Activated CD4-positive, alpha-beta T cell treated with anti-CD3 and anti-CD28 coated beads, Interleukin-10, Interleukin-2, amounts not matched to agents 100 ng/mL and 50 ng/mL, durations not matched to agents 16 hours and 8 hours (primary cell): Measurements from ENCODE around the gene PDS5B.

Experiments used
- DNase-seq: peaks from one replicate; pipeline ENCODE4 v3.0.0-alpha.2; 2020

The PDS5B gene

DNA sequence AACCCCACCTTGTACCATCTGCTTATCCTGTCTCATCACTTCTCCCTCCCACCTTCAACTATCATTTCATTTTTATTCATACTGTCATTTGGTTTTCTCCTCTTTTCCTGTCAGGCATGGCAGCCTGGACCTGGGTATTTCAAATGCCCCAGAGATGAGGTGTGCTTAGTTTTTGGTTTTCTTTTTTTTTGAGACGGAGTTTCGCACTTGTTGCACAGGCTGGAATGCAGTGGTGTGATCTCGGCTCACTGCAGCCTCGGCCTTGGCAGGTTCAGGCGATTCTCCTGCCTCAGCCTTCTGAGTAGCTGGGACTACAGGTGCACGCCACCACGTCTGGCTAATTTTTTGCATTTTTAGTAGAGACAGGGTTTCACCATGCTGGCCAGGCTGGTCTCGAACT lies 5.8 kb downstream of the PDS5B start:
- DNase-seq = no peak

DNA sequence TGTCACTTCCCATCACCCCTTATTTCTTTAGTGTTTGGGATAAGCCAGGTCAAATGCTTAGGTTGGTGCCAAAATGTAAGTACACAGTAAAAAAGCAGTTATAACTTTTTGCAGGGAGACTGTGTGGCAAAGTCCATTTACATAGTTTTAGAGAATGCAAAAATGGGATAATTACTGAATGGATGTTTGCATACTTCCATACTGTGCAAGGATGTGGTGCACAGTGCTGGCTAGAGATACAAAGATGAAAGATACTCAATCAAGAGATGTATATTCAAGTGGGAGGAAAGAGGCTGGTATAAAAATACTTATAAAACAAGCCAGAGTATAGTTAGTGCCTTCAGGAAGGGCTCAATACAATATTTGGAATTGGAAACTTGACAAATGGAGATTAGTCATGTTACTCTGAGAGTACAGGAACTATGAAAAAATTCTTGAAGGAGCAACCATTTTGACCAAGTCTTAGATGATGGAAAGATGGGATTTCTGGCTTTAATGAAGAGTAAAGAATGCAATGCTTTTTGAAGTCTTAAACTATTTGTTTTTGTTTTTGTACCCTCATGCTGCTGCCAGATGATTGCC lies 8.0 kb downstream of the PDS5B start:
- DNase-seq = no peak

DNA sequence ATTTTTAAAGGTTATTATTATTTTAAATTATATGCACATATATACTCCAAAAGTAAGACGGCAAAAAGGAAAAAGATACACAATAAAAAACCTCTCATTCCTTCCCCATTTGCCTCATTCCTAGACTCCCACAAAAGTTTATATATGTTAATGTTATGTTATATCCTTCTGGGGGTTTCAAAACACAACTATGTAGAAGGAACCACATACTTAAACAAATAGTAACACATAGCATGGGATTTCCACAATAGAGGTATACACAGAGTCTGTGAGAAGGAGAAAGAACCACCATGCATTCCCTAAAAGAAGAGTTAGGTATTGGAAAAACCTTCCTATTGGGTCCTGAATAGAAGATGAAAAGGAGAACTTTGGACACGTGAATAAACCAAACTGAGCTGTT lies 9.1 kb downstream of the PDS5B start:
- DNase-seq = no peak

DNA sequence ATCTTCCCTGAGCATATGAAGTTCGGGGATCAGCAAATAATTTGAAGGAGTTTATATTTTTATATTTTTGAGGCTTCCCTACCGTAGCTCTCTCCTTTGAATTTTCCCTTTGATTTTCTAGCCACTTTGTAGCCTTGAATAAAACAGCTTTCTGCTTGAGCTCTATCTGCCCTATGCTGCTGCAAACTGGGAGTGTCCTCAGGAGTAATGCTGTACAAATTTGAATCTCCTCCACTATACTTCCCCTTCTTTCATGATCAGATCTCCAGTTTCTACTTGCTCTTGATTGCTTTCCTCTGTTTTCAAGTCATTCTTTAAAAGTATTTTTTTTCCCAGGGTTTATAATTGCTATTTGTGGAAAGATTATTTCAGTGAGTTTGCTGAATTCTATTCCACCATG lies 14.6 kb downstream of the PDS5B start:
- no peak for DNase-seq

DNA sequence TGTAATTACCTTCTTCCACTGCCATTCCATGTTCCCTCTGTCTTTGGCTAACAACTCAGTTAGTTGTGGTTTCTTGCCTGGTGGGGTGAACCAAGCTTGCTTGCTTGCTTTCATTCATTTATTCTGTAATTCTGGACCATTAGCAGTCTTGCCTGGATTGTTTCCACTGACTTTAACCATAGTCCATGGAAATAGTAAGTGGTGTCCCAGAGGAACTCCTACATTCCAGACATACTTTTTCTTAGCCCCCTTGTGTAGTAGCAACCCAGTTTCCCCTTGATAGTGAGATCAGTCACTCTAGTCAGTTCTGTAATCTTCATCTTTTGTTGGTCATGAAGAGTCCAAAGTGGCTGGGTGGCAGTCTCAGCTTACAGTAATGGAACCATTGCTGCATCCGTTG lies 23.2 kb downstream of the PDS5B start:
- DNase-seq = no peak

DNA sequence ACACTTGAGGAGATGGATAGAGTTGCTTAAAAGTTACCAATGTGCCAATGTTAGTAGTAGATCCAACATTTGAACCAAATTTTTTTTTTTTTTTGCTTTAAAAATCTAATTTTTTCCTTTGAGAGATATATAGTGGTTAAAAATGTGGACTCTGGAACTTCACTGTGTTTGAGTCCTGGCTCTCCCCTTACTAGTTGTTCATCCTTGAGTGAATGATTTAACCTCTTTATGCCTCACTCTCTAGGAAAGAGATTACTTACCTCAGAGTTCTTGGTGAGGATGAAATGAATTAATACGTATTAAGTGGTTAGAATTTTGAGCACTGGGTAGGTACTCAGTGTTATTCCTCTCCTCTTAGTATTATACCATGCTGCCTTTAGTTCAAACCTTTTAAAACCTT lies 24.3 kb downstream of the PDS5B start:
- no peak for DNase-seq

DNA sequence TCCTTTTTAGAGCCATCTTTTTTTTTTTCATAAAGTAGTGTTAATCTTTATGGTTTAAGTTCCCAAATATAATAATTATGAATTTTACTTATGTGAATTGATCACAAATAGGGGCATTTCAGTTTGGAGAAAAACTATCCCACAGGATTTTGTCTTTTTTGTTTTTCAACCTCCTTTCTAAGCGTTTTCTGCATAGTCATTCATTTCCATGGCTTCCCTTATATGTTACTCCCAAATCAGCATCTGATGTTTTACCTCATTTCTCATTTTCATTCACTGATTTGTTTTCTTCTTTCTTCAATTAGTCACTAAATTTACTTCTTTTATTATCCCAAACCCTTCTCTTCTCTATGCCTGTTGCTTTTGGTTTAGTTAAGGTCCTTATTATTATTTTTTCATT lies 24.7 kb downstream of the PDS5B start:
- no peak for DNase-seq

DNA sequence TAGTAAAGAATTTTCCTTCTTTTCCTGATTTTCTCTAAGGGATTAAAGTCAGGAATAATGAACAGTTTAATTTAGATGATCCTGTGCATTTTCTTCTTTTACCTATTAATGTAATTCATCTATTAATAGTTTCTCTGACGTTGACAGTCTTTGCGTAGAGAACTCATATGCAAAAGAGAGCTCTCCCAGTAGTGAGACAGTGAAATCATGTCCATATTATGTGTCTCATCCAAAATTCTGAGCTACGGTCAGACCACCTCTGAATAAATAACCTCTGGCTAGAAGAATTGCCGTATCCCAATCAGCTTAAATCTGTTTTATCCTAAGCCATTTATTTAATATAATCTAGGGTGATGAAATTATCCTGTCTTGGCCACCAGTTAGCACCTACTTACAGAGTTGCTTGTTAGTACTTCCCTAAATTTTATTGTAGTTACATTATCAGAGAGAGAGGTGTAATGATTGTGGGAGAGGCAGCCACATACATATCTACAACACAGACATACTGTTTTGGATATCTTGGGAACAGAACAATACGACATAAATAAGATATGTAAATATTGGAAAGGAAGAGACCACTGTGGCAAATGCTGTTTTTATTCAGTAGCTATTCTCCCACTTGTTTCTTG lies 30.7 kb downstream of the PDS5B start:
- DNase-seq = no peak

DNA sequence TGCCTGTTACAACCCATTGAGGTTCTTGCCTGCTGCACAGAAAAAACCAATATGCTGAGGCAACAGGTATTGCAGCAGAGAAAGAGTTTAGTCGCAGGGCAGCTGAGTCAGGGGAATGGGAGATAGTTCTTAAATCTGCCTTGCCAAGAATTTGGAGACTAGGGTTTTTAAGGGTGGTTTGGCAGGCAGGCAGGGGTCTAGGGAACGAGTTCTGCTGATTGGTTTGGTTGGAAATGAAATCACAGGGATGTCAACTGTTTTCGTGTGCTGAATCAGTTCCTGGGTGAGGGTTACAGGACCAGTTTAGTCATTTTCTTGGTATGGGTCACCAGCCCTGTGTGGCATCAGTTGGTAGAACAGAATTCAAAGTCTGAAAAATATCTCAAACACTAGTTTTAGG lies 36.6 kb downstream of the PDS5B start:
- peak; percentile 53 for DNase-seq

DNA sequence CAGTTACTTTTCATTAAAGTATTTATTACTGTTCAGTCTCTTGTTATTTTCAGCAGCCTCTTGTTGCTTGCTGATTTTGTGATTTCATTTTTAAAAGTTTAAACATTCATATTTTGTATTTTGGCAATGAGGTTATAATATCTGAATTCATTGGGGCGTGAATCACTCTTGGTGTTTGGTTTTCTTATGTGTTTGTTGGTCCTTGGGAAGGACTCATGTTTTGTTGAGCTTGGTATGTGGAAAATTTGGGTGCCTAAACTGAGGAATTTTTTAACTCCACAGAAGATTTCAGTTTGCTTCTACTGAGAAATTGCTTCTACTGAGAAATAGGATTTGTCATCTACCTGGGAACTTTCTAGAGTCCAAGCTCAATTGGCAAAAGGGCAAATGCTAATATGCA lies 38.2 kb downstream of the PDS5B start:
- DNase-seq = no peak

DNA sequence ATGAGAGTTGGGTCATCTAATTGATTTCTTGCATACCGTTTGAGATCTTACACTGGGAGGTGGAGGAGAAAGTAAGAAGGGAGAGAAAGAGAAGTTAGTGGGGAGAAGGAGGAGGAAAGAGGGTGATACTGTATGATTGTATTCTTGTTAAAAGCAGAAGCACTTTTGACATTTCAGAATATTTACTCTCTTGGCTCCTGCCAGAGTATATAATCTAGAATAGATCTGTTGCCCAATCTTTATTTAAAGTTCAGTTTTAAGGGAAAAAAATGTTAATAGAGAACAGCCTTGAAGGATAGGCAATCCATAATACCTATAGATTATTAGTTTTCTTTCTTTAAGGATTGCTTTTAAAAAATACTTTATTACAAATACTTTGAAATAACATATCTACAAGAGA lies 41.5 kb downstream of the PDS5B start:
- no peak for DNase-seq

DNA sequence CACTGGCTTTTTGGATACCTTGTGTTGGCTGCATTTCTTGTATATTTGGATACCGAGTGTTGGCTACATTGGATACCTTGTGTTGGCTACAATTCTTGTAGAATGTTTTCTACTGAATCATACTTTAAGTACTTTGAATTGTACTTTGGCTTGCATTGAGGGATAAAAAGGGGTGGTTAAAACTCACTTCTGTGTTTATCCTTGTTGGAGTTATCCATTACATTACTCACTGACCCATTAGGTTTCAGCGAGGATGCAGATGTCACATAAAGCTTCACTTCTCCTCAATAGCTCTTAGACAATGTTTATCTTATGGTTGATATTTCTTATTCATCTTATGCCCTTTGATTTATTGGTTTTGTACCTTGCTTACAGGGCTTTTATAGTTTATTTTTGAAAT lies 43.1 kb downstream of the PDS5B start:
- no peak for DNase-seq

DNA sequence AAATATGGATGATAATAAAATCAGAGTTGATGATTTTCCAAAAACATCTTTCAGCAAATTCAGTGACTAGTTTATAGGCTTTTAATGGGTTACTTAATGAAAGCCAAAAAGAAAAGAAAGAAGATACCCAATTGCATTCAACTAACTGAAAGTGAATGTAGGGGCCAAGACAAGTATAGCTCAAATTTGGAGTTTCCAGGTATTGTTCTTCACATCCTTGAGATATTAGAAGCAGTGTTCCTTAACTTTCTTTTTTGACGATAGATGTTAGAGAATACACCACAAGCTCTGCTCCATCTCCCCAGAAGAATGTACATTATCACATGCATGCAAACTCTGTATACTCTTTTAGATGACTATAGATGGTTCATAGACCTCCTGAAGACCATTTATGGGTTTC lies 43.6 kb downstream of the PDS5B start:
- no peak for DNase-seq

DNA sequence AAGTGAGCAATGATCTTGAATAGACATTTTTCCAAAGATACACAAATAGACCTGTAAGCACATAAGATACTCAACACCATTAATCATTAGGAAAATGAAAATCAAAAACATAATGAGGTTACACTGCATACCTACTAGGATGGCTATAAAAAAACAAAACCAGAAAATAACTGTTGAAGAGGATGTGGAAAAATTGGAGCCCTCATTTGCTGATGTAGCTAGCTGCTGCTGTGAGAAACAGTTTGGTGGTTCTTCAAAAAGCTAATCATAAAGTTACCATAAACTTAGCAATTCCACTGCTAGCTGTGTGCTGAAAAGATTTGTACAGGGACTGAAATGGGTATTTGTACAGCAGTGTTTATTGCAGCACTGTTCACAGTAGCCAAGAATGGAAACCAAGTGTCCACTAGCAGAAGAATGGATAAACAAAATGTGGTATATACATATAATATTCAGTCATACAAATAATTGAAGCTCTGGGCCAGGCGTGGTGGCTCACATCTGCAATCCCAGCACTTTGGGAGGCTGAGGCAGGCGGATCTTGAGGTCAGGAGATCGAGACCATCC lies 46.2 kb downstream of the PDS5B start:
- no peak for DNase-seq

DNA sequence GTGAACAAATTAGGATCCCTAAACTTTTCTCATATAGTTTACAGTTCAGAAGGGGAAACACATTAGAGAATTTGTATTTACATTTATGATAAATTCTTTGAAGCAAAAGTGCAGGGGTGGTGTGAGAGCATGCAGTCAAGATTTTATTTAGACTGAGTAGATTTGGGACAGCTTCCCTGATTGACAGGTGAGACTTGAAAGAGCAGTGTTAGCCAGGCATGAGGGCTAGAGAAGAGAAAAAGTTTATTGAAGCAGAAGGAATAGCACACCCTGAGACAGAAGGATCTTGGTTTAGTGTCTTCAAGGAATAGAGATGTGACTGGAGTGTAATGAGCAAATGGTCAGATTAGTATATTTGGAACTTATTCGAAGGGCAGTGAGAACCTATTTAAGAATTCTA lies 50.5 kb downstream of the PDS5B start:
- DNase-seq = no peak

DNA sequence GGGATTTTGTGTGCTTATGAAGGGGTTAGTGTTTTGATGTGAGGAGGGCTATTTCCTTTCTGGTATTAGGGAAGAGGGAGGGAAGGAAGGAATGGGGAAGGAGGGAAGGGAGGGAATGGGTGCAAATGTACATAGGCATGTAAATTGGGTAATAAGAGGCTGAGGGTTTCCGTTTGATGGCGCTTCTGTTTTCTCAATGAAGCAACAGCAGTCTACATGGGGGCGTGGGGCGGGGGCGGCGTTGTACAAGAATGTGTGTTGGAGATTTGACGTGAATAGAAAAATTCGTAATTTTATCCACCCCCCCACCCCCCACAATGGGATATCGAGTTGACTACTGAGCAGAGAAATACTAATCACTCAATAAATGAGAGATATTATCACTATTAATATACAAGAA lies 52.5 kb downstream of the PDS5B start:
- DNase-seq = no peak

DNA sequence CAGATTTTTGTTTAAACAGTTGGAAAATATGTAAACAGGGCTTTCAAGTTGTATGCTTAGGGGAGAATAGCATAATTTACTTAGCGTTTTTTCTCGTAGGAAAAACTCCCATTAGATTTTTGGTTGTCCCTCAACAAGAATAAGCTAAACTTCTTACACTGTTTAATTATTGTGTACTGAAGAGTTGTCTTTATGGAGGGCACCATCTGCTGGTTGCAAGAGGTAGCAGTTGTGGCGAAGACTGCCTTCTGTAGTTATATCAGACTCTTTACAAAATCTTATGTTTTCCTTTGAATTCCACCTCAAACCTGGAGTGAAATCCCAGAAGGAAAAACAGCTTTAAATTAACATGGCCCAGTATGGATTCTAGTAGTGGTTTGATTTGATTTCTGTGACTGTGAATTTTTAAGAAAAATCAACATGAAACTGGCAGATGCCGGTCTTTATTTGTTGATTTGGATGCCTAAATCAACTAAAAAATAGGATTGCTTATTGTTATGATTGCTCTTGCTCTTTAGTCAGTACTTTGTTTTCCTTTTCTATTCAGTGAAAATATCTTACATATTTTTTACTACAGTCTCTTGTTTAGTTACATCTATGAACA lies 53.4 kb downstream of the PDS5B start:
- DNase-seq = peak; percentile 57

DNA sequence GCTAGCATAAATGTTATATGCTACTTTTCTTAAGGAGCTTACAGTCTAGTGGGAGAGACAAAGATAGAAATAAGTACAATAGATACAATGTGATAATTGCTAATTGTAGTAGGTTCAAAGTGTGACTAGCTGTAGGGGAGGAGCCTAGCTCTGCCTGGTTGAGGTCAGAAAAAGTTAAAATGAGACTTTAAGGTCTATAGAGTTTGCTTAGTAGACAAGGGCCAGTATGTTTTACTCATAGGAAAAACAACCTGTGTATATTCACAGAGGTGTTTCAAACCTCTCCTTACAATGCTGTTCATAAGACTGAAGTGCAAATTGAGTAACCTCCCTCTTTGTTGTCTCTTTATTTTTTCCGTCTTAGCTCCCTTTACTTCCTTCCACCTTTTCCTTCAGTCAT lies 56.1 kb downstream of the PDS5B start:
- DNase-seq = peak; percentile 25

DNA sequence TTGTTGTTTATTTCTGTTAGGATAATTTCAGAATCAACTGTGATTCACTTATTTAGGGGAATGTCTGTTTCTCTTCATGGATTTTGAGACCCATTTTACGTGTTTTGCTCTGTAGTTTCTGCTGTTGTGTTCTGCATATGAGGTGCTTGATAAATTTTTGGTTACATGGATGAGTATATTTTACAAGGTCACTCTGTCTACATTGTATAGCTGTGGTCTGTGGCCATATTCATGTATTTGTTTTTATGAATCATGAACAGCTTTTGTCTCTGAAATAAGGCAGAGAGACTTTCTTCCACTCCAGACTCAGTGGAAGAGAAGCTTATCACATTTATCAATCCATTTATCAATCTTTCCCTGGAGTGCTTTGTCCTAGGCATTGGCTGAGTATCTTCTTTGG lies 56.6 kb downstream of the PDS5B start:
- peak; percentile 18 for DNase-seq

DNA sequence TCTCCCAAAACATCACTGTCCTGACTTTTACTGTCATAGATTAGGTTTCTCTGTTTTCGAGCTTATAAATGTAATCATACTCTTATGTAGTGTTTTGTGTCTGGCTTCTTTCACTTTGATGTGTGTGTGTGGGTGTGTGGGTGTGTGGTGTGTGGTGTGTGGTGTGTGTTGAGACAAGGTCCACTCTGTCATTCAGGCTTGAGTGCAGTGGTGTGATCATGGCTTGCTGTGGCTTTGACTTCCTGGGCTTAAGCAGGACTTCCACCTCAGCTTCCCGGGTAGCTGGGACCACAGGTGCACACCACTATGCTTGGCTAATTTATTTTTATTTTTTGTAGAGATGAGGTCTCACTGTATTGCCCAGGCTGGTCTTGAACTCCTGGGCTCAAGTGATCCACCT lies 59.6 kb downstream of the PDS5B start:
- peak; percentile 72 for DNase-seq

DNA sequence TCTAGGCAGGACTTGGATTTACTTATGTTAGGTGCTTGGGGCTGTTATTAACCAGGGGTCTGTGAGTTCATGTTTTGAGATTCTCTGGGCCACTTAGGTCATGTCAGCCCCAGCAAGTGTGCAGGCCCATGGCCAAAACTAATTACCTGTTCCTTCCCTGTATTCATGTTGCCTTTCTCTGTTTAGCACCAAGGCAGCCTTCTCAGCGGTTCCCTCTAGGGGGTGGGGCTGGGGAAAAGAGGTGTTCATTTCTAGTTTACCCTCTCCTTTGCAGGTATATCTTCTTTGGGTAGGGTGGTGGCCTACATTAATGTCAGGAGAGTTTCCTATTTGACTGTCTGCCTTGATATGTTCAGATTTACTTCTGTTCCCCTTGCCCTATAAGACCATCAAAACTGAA lies 61.7 kb downstream of the PDS5B start:
- no peak for DNase-seq

DNA sequence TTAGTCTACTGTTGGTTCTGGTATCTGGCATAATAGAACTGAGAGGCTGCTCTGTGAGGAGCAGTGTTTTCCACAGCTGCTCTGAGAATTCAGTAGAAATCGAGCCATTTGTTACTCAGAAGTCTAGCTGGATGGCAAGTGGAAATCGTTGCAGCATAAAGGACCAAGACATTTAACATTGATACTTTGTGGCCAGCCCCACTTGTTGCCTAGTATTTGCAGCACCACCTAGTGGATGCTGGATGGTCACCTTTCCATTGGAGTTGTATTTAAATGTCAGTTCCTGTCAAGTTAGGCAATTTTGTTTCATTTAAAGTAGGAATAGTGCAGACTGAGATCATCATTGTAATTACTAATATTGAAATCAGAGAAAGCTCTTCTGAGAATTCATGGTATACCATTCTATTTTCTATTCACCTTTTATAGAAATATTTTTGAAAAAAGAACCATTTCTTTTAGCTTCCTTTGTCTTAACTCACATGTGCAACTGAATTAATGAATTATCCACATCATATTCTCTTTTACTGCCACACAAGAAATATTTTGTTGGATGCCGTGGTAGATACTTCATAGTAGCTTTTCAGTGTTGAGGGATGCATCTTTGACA lies 64.6 kb downstream of the PDS5B start:
- peak; percentile 82 for DNase-seq

DNA sequence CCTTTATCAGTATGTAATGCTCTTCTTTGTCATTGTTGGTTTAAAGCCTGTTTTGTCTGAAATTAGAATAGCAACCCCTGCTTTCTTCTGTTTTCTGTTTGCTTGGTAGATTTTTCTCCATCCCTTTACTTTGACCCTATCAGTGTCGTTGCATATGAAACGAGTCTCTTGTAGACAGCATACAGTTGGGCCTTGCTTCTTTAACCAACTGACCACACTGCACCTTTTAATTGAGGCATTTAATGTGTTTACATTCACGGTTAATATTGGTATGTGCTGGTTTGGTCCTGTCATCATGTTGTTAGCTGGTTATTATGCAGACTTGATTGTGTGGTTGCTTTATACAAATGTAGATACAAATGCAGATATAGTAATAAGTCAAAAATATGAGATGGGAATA lies 71.1 kb downstream of the PDS5B start:
- DNase-seq = no peak

DNA sequence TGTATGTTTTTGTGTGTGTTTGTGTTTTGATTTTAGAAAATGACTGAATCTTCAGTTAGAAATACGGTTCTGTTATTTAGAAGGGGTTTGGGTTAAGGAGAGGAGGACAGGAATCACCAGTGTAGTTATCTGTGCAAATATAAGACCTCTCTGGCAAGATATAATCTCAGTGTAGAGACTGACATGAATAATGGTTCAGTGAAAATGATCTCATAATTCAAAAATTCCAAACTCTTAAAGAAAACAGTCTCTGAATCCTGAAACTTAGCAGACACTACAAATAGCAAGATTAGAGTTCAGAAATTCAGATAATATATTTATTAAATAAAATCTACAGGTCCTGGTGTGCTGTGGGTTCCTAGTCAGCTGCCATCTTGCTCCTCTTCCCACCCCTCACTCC lies 73.5 kb downstream of the PDS5B start:
- no peak for DNase-seq
